Parathyroid adenoma (tissue), 2 donors: Measurements from ENCODE around the gene SPOCD1.

Source experiments
- H2AFZ ChIP-seq: fragments of 300-600 bp; sonication (generic); one replicate; pipeline ENCODE4 v1.7.0; 2017; ENCODE audit warnings: antibody characterized with exemption, mild to moderate bottlenecking
- H3K27ac ChIP-seq: fragments of 300-600 bp; sonication (generic); one replicate; pipeline ENCODE4 v1.7.0; 2017
- H3K27me3 ChIP-seq: fragments of 300-600 bp; sonication (generic); one replicate; pipeline ENCODE4 v1.7.0; 2017; ENCODE audit warnings: low read length; ENCODE audit not compliant: control insufficient read depth, insufficient read depth
- H3K36me3 ChIP-seq: fragments of 300-600 bp; sonication (generic); one replicate; pipeline ENCODE4 v1.7.0; 2017; ENCODE audit warnings: low read length; ENCODE audit not compliant: control insufficient read depth, insufficient read depth
- H3K4me1 ChIP-seq: fragments of 300-600 bp; sonication (generic); one replicate; pipeline ENCODE4 v1.7.0; 2017; ENCODE audit warnings: control low read depth
- H3K4me2 ChIP-seq: fragments of 300-600 bp; sonication (generic); one replicate; pipeline ENCODE4 v1.7.0; 2017; ENCODE audit warnings: low read length
- H3K4me3 ChIP-seq: fragments of 300-600 bp; sonication (generic); one replicate; pipeline ENCODE4 v1.7.0; 2017; ENCODE audit warnings: low read depth, low read length
- H3K79me2 ChIP-seq: fragments of 300-600 bp; sonication (generic); one replicate; pipeline ENCODE4 v1.7.0; 2017; ENCODE audit warnings: control low read depth
- H3K9ac ChIP-seq: fragments of 300-600 bp; sonication (generic); one replicate; pipeline ENCODE4 v1.7.0; 2017; ENCODE audit warnings: mild to moderate bottlenecking
- H3K9me3 ChIP-seq: fragments of 300-600 bp; sonication (generic); one replicate; pipeline ENCODE4 v1.7.0; 2017; ENCODE audit warnings: low read length; ENCODE audit not compliant: control insufficient read depth
- TF ChIP-seq, protein P1 (sequence below): fragments of 300-600 bp; sonication (generic); IDR thresholded peaks from one replicate; pipeline ENCODE4 v1.7.0; 2017; ENCODE audit warnings: antibody characterized with exemption, mild to moderate bottlenecking
- donor health status: primary hyperparathyroidism.

SPOCD1 gene

GRCh38 chr1:31753707-31754349 lies 62.0 kb downstream of the SPOCD1 start:
- H3K4me3 ChIP-seq, result no peak overlapping the region
- TF ChIP-seq, protein P1, sequence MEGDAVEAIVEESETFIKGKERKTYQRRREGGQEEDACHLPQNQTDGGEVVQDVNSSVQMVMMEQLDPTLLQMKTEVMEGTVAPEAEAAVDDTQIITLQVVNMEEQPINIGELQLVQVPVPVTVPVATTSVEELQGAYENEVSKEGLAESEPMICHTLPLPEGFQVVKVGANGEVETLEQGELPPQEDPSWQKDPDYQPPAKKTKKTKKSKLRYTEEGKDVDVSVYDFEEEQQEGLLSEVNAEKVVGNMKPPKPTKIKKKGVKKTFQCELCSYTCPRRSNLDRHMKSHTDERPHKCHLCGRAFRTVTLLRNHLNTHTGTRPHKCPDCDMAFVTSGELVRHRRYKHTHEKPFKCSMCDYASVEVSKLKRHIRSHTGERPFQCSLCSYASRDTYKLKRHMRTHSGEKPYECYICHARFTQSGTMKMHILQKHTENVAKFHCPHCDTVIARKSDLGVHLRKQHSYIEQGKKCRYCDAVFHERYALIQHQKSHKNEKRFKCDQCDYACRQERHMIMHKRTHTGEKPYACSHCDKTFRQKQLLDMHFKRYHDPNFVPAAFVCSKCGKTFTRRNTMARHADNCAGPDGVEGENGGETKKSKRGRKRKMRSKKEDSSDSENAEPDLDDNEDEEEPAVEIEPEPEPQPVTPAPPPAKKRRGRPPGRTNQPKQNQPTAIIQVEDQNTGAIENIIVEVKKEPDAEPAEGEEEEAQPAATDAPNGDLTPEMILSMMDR, result no peak
- no peaks in the 10 kb centered on the region for H3K36me3 ChIP-seq
- H3K9me3 ChIP-seq, result no peaks in the 10 kb centered on the region
- no peak overlapping the region for H2AFZ ChIP-seq
- H3K27ac ChIP-seq, result no peak overlapping the region
- H3K27me3 ChIP-seq, result no peaks in the 10 kb centered on the region
- no peak overlapping the region for H3K9ac ChIP-seq
- peaks cover 5% of the 10 kb centered on the region for H3K4me1 ChIP-seq
- H3K79me2 ChIP-seq, result no peaks in the 10 kb centered on the region
- no peak overlapping the region for H3K4me2 ChIP-seq

- no peak overlapping the region for H2AFZ ChIP-seq
- H3K4me3 ChIP-seq, result no peak overlapping the region
- no peak overlapping the region for H3K4me2 ChIP-seq
- H3K79me2 ChIP-seq, result no peaks in the 10 kb centered on the region
- TF ChIP-seq, protein P1, result no peak
- H3K27me3 ChIP-seq, result no peaks in the 10 kb centered on the region
- peaks cover 5% of the 10 kb centered on the region for H3K4me1 ChIP-seq
- no peak overlapping the region for H3K27ac ChIP-seq
- no peaks in the 10 kb centered on the region for H3K36me3 ChIP-seq
- no peaks in the 10 kb centered on the region for H3K9me3 ChIP-seq
- no peak overlapping the region for H3K9ac ChIP-seq
These were observed 62.8 kb downstream of the SPOCD1 start for GRCh38 chr1:31752952-31753475.

DNA sequence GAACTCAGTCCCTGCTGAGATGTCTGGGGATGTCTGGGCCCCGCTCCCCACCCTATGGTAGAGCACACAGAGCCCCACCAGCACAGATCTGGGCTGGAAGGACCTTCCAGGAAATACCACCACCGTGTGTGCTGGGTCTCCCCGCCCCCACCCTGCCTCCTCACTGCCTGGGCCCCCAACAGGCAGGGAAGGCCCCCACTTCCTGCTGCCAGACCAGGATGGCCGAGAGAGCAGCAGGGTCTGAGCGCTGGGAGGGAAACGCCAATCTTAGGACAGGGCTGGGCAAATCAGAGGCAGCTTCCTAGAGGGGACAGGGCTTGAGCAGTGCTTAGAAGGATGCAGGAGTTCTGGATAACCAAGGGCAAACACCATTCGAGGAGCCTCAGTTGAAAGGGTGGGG lies 63.6 kb downstream of the SPOCD1 start:
- TF ChIP-seq, protein P1, result no peak
- Histone ChIP-seq H3K4me2 (no peak overlapping the region), H3K9me3 (no peaks in the 10 kb centered on the region), H3K79me2 (no peaks in the 10 kb centered on the region), H3K4me3 (no peak overlapping the region), H3K27ac (no peak overlapping the region), H2AFZ (no peak overlapping the region), H3K4me1 (peaks cover 5% of the 10 kb centered on the region), H3K9ac (no peak overlapping the region), H3K27me3 (no peaks in the 10 kb centered on the region), H3K36me3 (no peaks in the 10 kb centered on the region)

DNA sequence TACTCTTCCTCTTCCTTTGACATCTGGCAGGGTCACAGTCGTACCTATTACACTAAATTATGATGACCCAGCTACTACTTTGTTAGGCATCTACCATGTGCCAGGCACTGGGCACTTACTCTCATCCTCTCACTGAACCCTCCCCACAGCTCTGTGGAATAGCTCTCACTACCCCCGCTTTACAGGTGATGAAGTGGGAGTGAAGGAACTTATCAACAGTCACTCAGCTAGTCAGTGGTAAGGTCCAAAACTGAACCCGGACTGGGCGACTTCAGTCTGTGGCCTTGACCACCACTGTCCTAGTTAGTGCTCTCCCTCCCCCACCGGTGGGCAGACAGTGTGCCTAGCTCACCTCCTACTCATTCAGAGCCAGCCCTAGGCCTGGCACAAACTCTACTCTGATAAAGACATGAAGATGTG lies 64.0 kb downstream of the SPOCD1 start:
- H3K4me3 ChIP-seq, result no peak overlapping the region

More for the DNA sequence above, 64.0 kb downstream of the SPOCD1 start:
- TF ChIP-seq, protein P1, result no peak
- no peak overlapping the region for H3K9ac ChIP-seq
- no peaks in the 10 kb centered on the region for H3K9me3 ChIP-seq
- no peak overlapping the region for H2AFZ ChIP-seq
- H3K27ac ChIP-seq, result no peak overlapping the region
- H3K36me3 ChIP-seq, result no peaks in the 10 kb centered on the region
- no peaks in the 10 kb centered on the region for H3K27me3 ChIP-seq
- no peak overlapping the region for H3K4me2 ChIP-seq
- H3K4me1 ChIP-seq, result peaks cover 5% of the 10 kb centered on the region
- no peaks in the 10 kb centered on the region for H3K79me2 ChIP-seq
